HG02571 (cell line): ENCODE data around the gene SLCO4C1.
"Not testable (repeated sequence)": the region's sequence is repeated elsewhere in the genome, so short reads cannot be mapped to it uniquely, and the experiment has no call there.

Source experiments
- ATAC-seq: cut with Tn5 transposase; IDR thresholded peaks from one replicate; pipeline ENCODE4 v1.9.1; 2021; ENCODE audit warnings: mild to moderate bottlenecking, moderate library complexity; ENCODE audit not compliant: unreplicated experiment

The SLCO4C1 gene

GRCh38 chr5:102296178-102296817 lies at the start of gene SLCO4C1:
TSS of gene SLCO4C1 (minus strand) at chr5:102296284. CDS start at chr5:102296262, 22 bp downstream.
- peak; percentile 98 for ATAC-seq

- no peak for ATAC-seq
These were observed 45.7 kb upstream of the SLCO4C1 start for GRCh38 chr5:102341681-102342288.

- no peak for ATAC-seq
These were observed 28.6 kb upstream of the SLCO4C1 start for GRCh38 chr5:102324714-102325113.

DNA sequence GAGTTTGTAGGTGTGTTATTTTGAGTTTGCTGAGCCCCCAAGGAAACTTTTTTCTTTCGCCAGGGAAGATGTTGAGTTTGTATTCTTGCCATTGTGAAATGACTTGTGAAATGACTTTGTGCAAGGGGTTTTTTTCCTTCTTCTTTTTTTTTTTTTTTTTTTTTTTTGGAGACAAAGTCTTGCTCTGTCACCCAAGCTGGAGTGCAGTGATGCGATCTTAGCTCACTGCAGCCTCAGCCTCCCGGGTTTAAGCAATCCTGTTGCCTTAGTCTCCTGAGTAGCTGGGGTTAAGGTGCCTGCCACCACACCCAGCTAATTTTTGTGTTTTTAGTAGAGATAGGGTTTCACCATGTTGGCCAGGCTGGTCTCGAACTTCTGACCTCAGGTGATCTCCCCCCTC lies 22.7 kb upstream of the SLCO4C1 start:
- ATAC-seq, result not testable (repeated sequence)

GRCh38 chr5:102314328-102314727 lies 18.2 kb upstream of the SLCO4C1 start:
- ATAC-seq, result no peak

DNA sequence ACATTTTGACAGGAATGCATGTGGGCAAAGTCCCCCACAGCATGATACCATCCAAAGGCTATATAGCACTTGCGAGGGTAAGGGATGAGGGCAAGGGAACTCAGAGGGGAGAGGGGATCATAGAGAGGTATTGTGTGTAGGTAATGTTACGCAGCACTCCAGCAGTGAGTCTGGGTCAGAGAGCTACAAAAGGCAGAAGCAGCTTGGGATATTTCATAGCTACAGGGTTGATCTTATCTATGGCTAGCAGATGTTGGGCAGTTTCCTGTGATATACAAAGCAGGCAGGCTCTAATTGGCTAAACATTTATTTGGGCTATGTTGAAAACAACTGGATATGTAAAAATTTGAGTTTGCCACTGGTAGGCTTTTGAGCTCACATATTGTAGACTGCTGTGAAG lies 17.8 kb upstream of the SLCO4C1 start:
- no peak for ATAC-seq

DNA sequence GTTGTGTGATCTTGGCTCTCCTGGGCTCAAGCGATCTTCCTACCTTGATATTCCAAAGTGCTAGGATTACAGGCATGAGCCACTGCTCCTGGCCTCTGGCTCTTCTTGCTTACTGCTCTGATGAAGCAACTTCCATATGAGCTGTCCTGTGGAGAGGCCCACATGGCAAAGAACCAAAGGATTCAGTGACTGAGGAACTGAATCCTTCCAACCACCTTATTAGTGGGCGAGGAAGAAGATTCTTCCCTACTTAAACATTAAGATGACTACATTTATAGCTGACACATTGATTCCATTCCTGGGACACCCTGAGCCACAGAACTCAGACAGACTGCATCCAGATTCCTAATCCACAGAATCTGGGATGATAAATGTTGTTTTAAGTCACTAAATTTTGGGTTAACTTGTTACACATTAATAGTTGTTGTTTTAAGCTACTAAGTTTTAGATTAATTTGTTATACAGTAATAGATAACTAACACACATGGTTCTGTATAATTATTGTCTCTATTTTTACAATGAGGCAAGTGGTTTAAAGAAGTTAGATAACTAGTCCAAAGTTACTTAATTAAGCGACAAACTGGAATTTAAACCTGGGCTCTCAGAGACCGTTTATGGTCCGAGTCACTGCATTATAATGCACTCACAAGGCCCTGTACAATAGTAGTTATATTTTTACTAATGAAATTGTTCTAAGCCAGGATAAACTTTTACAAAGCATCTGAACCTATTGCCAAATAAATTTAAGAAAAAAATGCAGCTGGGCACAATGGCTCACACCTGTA lies 16.7 kb upstream of the SLCO4C1 start:
- no peak for ATAC-seq

GRCh38 chr5:102309586-102309985 lies 13.5 kb upstream of the SLCO4C1 start:
- no peak for ATAC-seq

DNA sequence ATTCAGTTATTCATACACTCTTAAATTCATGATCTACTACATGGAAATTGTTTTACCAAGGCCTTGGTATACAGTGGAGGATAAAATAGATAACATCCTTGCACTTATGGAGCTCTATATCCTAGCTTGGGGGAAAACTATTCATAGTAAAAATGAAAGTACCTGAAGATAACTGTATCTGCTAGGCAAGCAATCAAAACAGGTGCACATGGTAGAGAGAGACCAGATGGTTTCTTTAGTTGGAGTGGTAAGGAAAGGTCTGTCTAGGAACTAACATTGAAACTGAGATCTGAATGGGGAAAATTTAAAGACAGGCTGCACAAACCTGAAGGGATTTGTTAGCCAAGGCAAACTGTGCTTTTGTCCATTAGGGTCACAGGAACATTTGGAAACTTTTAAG lies 11.1 kb upstream of the SLCO4C1 start:
- no peak for ATAC-seq

DNA sequence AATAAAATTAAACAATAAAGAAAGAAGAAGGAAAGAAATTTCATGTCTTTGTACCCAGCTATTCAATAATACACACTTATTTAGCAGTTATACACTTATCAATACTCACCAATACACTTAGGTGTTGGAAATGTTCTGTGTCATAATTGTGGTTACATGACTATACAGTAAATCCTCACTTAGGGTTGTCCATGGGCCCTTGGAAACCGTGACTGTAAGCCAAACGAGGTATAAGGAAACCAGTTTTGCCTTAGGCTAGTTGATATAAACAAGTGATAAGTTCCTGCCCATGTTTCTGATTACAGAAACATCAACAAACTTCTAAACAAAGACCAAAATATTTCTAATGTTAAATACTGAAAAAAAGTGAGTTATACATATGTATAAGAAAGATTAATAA lies 10.0 kb upstream of the SLCO4C1 start:
- no peak for ATAC-seq

- ATAC-seq, result peak; percentile 11
These were observed 428 bp downstream of the SLCO4C1 start for GRCh38 chr5:102295534-102296177.

GRCh38 chr5:102294886-102295395 lies 1.1 kb downstream of the SLCO4C1 start:
- no peak for ATAC-seq

DNA sequence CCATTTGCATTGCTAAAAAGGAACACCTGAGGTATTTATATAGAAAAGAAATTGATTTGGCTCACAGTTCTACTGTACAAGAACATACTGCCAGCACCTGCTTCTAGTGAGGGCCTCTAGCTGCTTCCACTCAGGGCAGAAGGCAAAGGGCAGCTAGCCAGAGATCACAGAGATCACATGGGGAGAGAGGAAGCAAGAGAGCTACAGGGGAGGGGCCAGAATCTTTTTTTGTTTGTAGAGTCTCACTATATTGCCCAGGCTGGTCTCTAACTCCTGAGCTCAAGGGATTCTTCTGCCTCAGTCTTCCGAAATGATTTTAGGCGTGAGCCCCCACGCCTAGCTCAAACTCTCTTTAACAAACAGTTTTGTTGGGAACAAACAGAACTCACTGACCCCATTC lies 6.1 kb downstream of the SLCO4C1 start:
- ATAC-seq, result no peak

GRCh38 chr5:102289251-102289899 lies 6.7 kb downstream of the SLCO4C1 start:
- no peak for ATAC-seq

GRCh38 chr5:102288630-102289029 lies 7.5 kb downstream of the SLCO4C1 start:
- ATAC-seq, result no peak

DNA sequence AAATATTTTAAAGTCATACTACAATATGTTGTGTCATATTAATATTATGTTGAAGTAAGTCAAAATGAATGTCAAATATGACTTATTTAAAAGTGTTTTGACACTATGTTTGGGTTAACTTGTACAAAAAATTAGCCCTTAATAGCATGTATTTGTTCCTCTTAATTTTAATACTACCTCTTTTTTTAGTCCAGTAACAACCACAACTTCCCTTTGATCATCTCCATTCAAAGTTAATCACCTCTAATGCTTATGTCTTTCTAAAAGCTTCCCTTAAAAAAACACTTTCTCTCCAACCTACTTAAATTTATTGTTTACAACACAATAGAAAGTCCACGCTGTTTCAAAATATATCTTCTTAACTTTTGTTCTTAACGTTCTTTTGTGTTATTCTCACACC lies 9.6 kb downstream of the SLCO4C1 start:
- ATAC-seq, result no peak

DNA sequence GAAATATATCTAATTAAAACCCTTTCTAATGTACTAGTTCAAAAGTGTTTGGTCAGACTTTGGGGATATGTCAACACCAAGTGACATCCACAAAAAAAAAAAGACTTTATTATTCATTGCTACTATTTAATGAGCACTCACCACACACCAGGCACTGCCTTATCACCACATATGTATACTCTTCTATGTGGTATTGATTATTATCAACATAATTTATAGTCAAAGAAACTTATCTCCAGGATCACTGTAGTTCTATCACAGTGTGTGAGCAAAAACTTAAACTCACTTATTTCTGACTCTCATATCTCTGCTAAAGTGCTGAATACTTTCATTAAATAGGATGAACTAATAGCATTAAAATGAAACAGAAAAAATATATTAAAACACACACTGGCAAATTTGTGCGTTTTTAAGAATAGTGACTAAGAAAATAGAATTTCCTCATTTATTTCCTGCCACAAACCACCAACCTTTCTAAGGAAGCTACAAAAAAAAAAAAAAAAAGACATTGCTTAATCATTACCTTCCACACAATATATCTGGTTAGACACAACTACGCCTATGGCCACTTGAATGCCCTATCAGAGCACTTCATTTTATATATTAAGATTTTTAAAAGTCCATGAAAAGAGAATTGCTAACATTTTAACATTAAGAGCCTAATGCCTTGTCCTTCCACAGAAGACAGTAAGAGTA lies 12.8 kb downstream of the SLCO4C1 start:
- no peak for ATAC-seq

DNA sequence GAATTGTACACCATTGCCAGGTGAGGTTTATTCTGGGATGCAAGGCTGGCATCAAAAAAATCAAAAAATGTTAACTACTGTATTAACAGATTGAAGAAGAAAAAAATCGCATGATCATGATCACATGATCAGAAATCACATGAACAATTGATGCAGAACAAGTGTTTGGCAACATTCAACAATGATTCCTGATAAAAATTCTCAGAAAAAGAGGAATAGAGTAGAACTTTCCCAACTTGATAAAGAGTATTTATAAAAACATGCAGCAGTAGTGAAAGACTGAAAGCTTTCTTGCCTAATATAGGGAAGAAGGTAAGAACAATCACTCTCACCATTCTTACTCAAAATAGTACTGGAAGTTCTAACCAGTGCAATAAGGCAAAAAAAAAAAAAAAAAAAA lies 16.4 kb downstream of the SLCO4C1 start:
- no peak for ATAC-seq

- no peak for ATAC-seq
These were observed 17.9 kb downstream of the SLCO4C1 start for GRCh38 chr5:102278231-102278630.

GRCh38 chr5:102277144-102277543 lies 18.9 kb downstream of the SLCO4C1 start:
- ATAC-seq, result no peak
